Left renal cortex interstitium (tissue), 4 donors: Measurements from ENCODE around the gene ADNP2. TPM values are rescaled to one million over a fixed set of nuclear protein-coding genes. Genes with fewer than 3 reads are reported as not detected.

Experiments used
- DNase-seq, 4 donors: peaks; one replicate each; pipeline ENCODE4 v3.0.0-alpha.2; 2013; ENCODE audit warnings: low read depth in 4 of 4, low spot score in 2 of 4, missing footprints in 1 of 4
- polyA plus RNA-seq, 4 donors: library from polyadenylated mRNA; unstranded; fragments of 120-200 nt; gene quantifications; one replicate each; pipeline ENCODE4 v1.2.1, GENCODE V29; 2013; ENCODE audit not compliant: insufficient read length in 4 of 4

The ADNP2 gene
- polyA plus RNA-seq, 4 donors, result 21.4 to 24.7 (median 23.4) TPM

DNA sequence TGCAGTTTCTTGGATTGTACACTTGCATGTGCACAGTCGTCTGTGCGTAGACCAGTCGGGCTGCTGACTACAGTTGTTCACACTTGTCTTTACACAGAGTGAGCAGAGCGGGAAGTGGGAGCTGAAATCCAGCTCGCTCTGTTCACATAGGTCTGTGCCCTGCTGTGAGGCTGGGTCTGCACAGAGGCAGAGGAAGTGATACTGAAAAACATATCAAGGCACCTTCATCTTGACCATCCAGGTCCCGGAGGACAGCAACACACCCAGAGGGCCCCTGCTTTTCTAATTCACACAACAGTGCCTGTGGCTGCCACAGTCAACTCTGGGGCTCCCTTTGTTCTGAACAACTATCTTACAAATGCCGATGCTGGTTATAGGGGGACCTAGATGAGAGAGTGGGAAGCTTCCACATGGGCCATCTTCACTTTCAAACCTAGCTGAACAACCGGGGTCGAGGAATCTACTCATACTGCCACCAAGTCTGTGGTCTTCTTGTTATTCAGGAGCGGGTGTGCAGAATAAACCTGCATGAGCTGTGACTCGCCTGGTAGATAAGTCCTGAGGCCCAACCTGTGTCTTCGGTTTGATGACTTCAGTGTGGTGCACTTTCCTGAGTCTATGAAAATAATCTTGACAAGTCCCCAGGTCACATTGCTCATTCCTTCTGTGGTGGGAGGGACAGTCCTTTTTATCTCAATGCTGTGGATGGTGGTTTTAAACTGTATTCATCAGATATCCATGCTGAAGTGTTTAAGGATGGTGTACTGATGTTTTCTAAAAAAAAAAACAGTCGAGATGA, 3.5 kb upstream of the ADNP2 start:
- no peak for DNase-seq

DNA sequence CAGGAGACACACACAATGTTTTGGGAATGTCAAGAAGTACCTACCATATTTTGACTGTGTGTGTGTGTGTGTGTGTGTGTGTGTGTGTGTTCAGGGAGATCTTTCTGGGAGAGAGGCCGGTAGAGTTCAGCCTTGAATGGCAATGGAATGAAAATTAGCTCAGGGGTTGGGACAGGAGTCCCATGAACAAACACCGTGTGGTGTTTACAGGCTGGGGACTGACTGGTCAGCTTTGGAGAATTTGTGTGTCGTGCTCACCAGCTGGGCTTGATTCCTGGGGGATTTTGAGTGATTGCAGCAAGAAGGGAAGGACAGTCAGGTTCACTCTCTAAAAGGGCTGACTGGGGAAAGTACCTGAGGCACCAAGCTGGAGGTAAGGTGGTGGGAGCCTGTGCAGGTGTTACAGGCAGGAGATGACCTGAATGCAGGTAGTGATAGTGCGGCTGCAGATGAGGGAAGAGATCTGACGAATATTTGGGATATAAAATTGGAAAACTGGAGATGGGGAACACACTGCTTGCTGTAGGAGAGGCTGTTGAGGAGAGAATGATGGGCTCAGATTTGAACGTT, 2.5 kb upstream of the ADNP2 start:
- no peak for DNase-seq

DNA sequence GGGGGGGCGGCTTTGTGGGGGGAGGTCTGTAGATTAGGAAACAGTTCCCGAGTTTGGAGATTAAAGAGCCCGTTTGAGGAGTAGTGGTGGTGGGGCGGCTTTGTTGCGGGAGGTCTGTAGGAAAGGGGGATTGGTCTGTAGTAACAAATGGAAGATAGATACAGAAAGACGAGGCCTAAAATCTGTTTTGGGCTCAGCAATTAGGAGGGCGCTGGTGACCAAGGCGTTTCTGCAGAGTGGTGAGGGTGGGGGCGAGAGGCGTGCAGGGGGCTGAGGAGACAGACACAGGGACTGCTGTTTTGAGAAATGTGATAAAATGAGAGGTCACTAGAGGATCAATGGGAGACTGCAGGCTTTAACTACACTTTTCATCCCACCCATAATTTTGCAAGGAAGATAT, 1.6 kb upstream of the ADNP2 start:
- DNase-seq, result no peak

DNA sequence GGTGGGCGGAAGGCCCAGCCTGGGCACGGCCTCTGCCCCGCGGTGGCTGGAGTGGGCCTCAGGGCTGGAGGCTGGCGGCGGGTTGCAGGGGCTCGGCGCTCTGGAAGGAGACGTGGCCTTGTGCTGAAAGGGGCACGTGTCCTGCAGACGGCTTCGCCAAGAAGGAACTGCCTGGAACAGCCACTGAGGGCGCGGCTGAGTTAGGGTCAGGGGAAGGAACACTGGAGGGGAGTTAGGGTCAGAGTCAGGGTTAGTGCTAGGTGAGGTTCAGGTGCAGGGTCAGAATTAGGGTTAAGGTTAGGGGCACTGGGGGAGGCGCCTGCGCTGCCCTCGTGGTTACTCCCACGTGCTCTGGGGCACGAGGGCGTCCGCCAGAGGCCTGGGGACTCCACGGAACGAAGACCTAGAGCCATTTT, 933 bp upstream of the ADNP2 start:
- no peak for DNase-seq

DNA sequence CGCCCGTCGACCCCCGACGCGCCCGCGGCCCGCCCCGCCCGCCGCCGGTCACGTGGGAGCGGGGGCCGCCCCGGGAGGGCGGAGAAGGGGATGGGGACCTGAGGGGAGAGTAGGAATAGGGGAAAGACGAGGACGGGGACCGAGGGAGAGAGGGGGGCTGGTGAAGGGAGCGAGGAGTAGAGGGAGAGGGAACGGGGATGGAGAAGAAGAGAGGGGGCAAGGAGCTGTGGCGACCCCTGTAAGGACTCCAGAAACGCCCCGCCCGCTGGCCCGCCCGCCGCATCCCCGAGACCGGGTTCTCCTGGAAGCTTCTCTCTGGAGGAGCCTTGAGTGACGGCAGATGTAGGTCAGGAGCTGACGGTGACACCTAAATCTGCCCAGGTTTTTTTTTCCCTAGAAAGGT, 615 bp downstream of the ADNP2 start:
- DNase-seq, result no peak

DNA sequence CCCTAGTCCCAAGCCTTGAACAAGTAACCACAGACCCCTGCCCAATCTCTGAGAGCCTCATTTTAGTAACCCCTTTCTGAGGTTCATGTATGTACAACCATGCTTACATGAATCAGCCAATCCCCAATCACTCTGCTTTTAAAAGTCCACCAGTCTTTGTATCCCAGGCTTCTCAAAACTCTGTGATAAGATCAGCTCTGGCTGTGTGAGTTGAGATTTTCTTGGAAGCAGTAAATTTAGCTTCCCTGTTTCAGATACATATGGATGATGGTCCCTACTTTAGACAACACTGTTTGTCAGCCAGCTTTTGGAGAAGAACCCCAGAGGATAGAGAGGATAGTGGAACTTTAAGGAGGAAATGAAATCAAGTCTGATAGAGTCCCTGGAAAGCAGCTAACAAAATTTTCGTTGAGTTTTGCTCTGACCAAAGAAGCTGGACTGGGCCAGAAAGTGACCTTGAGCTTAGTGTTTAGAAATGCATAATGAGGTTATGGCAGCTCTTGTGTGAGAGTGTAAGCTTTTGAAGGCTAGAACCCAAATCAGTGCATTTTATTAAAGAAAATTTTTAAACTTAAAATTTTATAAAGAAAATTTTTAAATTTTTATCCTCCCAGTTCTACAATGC, 3.7 kb downstream of the ADNP2 start:
- DNase-seq, result no peak

DNA sequence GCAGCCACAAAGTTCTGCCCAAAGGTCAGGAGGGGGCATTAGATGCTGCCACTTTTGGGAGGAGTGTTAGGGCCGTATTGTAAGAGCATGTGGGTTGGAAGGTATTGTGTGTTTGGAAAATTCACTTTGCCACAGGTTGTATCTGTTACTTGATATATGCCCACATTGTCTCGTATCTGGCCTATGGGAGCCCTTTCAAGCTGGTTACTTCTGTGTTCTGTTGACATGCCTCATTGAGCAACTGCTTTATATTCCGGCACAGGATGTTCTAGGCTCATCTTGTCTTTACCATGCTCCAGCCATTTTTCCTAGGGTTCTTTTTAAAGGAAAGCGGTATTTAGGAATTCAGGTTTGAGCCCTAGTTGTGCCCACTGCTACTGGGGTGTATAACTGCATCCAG, 6.0 kb downstream of the ADNP2 start:
- DNase-seq, result no peak

DNA sequence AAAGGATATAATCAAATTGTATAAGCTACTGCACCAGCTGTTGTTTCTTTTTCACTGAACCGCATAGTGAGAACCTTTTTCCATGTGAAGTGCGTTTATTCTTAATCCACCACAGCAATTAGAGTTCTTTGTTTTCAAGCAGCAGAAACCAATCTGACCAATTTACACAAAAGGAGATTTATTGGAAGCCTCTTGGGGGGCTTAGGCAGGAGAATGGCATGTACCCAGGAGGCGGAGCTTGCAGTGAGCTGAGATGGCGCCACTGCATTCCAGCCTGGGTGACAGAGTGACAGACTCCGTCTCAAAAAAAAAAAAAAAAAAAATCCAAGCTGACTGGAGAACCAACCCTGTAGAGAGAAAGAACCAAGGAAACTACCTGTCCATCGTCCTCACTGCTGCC, 10.0 kb downstream of the ADNP2 start:
- no peak for DNase-seq

DNA sequence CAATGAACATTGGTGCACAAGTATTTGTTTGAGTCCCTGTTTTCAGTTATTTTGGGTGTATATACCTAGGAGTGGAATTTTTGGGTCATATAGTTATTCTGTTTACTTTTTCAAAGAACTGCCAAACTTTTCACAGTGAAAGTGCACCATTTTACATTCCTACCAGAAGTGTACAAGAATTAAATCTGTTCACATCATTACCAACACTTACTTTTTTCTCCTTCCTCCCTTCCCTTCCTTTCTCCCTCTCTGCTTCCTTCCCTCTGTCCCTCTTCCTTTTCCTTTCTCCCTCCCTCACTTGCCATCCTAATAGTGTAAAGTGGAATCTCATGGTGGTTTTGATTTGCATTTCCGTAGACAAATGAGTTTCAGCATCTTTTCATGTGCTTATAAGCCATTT, 11.9 kb downstream of the ADNP2 start:
- no peak for DNase-seq

DNA sequence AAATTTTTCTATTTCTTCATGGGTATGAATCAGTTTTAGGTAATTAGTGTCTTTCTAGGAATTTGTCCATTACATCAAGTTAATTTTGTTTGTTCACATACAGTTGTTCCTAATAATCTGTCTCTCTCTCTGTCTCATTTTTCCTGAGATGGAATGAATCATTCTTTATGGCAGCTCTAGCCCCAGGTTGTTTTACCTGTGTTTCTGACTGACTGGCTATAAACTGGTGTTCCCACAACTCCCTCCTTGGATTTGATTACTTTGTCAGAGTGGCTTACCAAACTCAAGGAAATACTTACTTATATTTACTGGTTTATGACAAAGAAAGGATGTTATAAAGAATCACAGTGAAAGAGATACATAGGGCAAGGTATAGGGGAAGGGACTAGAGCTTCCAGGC, 15.1 kb downstream of the ADNP2 start:
- DNase-seq, result no peak

DNA sequence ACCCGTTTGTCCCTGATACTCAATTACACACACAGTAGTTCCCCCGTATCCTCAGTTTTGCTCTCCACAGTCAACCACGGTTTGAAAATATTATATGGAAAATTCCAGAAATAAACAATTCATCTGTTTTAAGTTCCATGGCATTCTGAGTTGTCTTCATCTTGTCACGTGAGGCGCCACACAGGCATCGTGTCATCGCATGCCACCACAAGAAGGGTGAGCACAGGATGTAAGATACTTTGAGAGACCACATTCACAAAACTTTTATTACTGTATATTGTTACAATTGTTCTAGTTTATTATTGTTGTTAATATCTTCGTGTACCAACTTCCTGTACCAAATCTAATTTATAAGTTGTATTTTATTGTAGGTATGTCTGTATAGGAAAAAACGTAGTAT, 17.7 kb downstream of the ADNP2 start:
- no peak for DNase-seq

DNA sequence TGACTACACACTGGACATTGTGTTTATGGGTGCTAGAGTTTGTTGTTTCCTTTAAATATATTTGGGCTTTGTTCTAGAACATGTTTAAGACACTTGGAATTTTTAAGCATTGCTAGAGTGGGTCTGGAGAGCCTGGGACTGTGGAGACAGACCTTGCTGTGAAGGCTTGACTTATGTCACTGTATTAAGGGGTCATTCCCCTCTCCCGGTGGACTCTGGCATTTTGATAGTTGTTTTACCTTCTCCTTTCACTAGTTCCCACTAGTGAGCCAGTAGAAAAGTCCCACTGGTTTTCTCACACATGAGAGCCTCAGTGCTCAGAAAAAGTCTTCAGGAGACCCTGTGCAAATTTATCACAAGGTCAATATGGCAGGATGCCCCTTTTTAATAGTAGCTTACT, 18.6 kb downstream of the ADNP2 start:
- no peak for DNase-seq

DNA sequence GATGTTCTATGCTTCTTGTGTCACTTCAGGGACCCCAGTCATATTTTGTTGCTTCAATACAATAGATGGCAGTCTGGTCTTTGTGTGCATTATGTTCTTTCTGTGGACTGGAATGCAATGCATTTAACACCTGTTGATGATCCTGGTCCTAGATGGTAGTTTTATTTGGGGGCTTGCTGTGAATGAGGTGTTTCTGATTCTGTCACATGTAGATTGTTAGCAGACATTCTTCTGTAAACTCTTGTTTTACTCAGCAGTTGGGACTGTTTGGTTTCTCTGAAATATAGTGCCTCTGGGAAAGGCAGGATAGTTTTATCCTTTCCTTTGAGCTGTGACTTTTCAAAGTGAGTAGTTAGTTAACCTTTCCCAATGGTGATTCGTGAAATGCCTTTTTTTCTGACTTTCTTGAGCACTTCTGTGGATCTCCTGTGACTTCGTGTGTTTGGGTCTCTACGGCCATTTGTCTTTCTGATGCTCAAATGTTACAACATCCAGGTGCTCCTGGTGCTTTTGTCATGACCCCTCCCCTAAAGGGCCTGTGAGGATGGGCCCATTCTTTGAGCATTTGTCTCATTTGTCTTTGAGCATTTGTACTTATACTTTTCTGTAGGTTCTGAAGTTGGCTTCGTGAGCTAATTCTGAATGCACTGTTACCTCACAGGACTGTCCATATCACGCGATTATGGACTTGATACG, 20.8 kb downstream of the ADNP2 start:
- no peak for DNase-seq

DNA sequence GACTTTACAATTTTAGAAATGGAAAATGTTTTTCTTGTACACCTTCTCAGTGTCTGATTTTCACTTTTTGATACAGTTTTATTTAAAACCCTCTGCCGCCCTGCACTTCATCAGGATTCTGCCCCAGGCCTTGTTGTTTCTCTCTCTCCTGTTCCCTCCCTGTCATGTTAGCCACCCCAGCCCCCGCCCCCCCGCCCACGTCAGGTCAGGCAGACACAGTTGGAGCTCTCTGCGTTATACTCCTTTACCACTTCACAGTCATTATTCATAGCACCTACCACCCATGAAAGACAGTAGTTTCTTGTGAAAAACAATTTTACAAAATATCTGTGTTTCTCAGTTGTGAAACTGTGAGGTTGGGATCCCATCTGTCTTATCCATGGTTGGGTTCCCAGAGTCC, 21.5 kb downstream of the ADNP2 start:
- DNase-seq, result no peak

DNA sequence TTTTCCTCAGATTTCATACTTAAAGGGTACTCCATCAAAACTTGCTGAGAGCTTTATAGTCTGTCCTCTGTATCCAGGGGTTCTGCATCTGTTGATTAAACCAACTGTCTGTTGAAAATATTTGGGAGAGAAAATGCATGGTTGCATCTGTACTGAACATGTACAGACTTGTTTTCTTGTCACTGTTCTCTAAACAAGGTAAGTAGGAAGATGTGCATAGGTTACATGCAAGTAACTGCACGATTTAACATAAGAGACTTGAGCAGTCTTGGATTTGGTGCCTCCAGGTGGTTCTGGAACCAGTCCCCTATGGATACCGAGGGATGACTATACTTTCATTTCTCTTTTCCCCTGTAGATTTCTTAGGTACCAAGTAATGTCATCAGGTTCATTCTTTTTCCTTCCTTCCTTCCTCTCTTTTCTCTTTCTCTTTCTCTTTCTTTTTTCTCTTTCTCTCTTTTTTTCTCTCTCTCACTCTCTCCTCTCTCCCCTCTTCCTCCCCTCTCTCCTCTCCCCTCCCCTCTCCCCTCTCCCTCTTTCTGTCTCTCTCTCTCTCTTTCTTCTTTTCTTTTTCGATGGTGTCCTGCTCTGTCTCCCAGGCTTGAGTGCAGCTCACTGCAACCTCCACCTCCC, 23.2 kb downstream of the ADNP2 start:
- no peak for DNase-seq

DNA sequence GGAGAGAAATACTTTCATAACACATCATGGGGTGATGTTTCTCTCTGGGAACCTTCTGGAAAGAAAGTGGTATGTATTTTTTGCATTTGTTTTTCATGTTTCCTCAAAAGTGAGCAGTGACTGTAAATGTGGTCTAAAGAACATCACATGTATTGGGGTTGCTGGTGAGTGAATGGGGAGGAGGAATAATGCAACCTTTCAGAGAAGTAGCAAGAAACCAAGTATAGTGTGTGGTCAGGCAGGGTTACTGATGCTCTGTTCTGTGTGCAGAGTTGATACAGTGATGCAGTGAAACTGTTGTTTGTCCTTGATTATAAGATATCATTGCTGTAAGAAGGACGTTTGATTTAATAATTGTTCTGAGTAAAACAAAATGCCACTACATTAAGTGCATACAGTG, 24.1 kb downstream of the ADNP2 start:
- DNase-seq, result no peak

DNA sequence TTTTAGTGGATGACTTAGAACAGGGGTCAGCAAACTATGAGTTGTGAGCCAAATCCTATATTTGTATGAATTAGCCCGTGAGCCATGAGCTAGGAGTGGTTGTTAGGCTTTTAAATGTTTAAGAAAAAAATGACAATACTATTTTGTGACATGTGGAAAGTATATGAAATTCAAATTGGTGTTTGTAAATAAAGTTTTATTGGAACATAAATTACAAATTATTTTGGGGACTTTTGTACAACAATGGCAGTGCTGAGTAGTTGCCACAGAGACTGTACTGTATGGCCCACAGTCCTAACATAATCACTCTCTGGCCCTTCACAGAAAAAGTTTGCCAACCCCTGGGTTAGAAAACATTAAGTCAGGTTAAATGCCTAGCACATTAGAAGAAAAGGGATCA, 26.1 kb downstream of the ADNP2 start:
- no peak for DNase-seq

DNA sequence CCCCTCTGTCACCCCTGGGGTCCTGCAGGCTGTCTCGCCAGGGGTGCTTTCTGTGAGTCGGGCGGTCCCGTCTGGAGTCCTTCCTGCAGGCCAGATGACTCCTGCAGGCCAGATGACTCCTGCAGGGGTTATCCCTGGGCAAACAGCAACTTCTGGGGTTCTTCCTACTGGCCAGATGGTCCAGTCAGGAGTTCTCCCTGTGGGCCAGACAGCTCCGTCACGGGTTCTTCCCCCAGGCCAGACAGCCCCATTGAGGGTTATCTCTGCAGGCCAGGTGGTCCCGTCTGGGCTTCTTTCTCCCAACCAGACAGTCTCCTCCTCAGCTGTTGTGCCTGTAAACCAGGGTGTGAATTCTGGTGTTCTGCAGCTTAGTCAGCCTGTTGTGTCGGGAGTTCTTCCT, 27.6 kb downstream of the ADNP2 start:
- DNase-seq, result no peak

DNA sequence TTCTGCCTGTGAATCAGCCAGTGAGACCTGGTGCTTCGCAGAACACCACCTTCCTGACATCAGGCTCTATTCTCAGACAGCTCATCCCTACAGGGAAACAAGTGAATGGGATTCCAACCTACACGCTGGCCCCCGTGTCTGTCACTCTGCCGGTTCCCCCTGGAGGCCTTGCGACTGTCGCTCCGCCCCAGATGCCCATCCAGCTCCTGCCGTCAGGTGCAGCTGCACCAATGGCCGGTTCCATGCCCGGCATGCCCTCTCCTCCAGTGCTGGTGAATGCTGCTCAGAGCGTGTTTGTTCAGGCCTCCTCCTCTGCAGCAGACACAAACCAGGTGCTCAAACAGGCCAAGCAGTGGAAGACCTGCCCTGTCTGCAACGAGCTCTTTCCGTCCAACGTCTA, 28.1 kb downstream of the ADNP2 start:
- DNase-seq, result no peak

DNA sequence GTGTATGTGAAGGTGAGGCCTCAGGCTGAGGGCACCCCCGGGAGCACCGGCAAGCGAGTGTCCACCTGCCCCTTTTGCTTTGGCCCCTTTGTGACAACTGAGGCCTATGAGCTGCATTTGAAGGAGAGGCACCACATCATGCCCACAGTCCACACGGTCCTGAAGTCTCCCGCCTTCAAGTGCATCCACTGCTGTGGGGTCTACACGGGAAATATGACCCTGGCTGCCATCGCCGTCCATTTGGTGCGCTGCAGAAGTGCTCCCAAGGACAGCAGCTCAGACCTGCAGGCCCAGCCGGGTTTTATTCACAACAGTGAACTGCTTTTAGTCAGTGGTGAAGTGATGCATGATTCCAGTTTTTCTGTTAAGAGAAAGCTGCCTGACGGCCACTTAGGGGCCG, 28.9 kb downstream of the ADNP2 start:
- no peak for DNase-seq

DNA sequence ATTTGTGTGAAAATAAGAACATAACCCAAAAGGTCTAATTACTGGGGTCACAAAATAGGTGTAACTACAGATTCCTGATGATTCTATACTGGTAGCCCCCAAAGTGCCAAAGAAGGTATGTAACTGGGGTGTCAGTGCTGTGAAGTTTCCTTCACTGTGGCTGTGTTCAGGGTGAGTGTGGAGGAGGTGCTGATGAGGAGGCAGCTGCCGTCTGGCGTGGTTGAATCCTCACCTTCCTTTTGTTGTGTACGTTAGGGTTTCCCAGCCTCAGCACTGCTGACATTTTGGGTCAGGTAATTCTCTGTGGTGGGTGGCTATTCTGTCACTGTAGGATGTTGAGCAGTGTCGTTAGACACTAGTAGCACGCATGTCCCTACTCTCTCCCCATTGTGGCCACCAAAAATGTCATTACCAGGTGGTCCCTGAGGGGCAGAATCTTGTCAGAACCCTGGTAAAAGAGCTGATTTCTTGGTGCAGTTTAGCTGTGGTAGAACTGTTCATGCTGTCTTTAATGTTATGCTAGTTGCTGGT, 31.5 kb downstream of the ADNP2 start:
- no peak for DNase-seq
